ENCODE data around the gene ZNF324.
"Not testable (repeated sequence)": the region's sequence is repeated elsewhere in the genome, so short reads cannot be mapped to it uniquely, and the experiment has no call there.

ZNF324 gene

GRCh38 chr19:58473775-58474174 is 6.9 kb downstream of the ZNF324 start:
- DNase-seq, result no peak

GRCh38 chr19:58474291-58474996 is 7.6 kb downstream of the ZNF324 start:
- DNase-seq, result no peak

DNA sequence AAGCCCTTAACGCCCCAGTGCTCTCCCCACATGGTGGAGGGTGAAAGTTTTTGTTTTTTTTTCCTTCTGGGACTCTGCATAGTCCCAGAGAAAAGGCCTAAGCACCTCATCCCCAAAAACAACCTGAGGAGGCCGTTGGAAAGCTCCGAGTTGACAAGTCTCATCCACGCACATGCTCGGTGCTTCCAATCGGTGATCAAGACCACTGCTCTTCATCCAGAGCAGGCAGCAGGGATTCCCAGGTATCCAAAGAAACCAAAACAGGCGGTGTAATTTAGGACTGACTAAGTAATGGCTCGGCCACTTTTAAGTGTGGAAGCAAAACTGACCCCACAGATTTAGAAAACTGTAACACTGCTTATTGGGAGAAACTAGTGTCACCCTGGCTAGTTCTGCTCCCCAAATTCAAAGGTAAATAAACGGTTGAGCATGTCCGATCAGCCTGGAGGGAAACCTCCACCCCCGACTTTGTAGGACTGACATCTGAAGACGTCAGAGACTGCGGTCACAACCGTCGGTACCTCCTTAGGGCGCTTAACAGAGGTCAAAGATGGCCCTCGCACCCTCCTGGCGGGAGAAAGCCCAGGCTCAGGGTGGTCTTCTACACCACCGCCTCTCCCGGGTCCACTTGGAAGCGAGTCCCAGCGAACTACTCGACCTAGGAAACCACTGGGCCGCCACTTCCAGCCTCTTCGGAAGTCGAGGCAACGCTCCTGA is 8.3 kb downstream of the ZNF324 start:
- DNase-seq, result no peak

DNA sequence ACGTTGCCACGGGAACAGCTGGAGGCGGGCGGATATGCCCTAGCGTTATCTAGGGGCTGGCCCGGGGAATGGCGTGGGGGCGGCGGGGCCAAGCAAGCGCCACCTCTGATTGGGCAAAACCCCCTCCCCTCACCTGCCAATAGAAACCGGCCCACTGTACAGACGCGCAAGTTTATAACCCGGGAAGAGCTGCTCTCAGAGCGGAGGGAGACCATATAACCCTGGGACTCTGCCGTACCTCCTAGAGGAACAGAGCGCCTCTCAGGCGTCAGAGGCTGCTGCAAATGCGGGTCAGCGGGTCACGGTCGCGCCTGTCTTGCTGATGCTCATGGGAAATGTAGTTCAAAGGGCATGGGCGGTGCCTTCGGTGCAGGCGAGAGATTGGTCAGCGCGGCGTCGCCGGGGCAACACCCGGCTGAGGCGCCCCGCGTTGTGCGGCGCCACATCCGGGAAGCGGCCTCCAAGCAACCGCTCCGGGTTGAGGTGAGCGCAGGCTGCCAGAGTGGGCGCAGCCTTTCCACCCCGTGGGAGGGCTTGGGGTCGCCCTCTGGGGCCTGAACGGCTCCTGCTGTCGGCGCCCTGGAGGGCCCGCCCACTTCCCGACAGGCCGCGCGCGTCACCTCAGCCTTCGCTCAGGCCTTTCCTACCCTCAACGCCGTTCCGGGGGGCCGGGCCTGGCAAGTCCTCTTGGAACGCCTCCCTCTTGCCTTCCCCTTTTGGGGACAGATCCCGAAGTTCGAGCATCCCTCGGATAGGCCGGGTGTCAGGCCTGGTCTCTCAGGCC is 9.0 kb downstream of the ZNF324 start, which contains the start of gene ZNF446:
ZNF446 (plus strand) TSS at position 639 of the 784 bp plus-strand sequence. CDS start 867 bp downstream, outside the sequence.
- peak; percentile 95 for DNase-seq

GRCh38 chr19:58476498-58477015 is 9.7 kb downstream of the ZNF324 start:
- DNase-seq, result no peak

DNA sequence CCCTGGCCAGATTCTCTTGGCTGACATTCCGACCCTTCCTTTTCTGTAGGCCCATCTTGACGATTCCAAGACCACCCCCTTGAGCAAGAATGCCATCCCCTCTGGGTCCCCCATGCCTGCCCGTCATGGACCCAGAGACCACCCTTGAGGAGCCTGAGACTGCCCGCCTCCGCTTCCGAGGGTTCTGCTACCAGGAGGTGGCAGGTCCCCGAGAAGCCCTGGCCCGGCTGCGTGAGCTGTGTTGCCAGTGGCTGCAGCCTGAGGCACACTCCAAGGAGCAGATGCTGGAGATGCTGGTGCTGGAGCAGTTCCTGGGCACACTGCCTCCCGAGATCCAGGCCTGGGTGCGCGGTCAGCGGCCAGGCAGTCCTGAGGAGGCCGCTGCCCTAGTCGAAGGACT is 10.2 kb downstream of the ZNF324 start:
- no peak for DNase-seq

GRCh38 chr19:58477871-58478270 is 11.0 kb downstream of the ZNF324 start:
- no peak for DNase-seq

- no peak for DNase-seq
Measured at GRCh38 chr19:58479303-58479702, 12.4 kb downstream of the ZNF324 start.

- DNase-seq, result no peak
Measured at GRCh38 chr19:58479736-58480480, 13.0 kb downstream of the ZNF324 start.

DNA sequence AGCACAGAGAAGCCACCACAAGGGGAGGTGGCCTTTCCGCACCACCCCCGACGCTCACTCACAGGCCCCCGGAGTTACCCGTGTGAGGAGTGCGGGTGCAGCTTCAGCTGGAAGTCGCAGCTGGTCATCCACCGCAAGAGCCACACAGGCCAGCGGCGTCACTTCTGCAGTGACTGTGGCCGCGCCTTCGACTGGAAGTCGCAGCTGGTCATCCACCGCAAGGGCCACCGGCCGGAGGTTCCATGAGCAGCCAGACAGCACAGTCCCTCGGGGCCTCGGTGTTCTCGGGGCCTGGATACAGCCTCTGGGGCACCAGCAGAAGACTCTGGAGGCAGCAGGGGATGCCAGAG is 13.6 kb downstream of the ZNF324 start:
- no peak for DNase-seq

DNA sequence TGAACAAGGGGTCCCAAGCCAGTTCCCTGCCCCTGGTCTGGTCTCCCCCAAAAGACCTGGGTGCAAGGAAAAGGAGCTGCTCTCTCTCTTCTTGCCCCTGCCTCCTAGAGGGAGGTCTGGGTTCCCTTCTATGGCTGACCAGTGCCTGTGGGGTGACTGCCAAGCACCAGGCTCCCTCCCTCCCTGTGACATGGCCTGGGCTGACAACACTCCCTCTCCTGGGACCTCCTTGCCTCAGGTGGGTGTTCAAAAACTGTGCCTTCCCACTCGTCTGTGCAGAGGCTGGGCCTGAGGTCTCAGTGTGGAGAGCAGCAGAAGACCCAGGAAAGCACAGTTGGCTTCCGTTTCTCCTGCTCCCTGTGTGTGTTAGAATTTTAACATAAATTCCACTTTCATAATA is 14.0 kb downstream of the ZNF324 start:
- no peak for DNase-seq

DNA sequence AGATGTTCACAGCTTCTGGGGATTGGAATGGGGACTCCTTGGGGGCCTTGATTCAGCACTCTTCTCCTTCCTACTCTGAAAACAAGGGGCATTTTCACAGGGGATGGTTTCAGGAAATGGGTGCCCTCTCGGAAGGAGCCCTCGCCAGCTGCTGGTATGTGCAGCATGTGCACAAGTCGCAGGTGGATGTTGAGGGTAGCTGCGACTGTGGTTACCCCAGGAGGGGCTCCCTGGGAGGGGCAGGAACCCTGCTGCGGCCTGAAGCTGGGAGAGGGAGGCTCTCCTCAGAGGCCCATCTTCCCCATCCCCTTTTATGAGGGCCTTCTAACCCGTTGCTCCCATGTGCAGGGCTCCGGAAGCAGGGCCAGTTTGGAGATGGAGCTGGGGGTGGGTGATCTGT is 15.5 kb downstream of the ZNF324 start:
- DNase-seq, result no peak

DNA sequence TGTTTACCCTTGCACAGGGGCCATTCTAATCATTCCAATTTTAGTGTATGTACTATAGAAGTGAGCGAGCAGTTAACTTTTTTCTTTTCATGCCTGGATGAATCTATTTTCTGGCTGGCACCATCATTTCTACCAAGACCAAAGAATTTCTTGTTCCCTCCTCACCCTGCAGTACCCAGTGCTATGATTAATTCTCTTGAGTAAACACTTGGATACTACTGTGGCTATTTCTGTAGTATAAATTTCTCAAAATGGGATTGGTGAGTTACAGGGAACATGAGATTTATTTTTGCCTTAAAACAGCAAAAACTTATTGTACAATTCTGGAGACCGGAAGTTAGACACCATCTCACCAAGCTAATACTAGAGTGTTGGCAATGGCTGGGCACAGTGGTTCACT is 16.9 kb downstream of the ZNF324 start:
- DNase-seq, result no peak

- not testable (repeated sequence) for DNase-seq
Measured at GRCh38 chr19:58484349-58484748, 17.5 kb downstream of the ZNF324 start.

DNA sequence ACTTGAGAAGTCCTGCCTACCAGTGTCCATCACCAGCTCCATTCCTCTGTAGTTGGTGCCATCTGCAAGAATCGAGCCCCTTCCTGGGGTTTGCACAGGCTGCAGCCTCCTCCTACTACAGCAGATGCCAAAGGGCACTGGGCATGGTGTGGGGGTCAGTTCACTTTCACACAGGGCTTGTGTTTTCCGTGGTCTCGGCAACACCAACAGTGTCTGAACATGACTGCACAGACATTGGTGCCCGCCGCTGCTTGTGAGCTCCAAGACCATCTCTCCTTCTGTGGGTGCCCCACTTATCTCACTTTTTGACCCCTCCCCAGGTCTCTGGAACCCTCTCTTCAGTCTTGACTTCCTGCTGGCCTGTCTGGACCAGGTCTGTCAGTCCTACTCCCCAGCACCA is 24.5 kb downstream of the ZNF324 start:
- DNase-seq, result no peak

DNA sequence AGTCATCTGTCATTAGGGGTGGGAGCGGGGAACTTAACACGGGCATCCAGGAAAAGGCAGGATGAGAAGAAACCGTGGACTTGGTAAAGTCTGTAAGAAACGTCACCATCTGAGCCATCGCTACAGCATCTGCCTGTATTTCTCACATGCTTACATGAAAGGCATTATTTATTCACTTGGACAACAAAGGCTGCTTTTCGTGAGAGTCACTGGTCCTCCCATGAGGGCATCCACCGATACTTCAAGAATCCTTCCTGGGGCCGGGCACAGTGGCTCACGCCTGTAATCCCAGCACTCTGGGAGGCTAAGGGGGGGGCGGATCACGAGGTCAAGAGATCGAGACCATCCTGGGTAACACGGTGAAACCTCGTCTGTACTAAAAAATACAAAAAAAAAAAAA is 25.4 kb downstream of the ZNF324 start:
- no peak for DNase-seq

DNA sequence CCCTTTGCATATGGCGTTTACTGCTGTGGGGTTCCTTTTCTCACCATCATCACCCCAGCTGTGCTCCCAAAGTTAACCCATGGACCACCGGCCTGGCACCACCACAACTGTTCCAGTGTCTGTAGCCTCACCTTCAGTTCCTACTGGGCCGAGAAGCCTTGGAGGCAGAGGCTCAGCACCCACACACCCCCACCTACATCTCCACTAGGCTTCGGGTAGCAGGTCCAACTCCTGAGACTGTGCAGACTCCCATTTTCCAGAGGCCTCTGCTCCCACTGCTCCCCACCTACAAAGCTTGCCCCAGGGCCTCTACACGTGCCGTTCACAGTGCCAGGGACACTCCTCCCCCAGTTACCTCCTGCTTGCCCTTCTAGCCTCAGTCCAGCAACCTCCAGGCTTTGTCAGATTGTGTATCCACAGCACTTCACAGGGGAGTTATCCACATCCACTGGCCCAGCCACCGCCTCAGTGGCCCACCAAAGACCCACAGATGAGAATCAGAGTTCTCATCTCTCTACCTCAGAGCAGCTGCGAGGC is 30.8 kb downstream of the ZNF324 start:
- no peak for DNase-seq

GRCh38 chr19:58498316-58499020 is 31.6 kb downstream of the ZNF324 start:
- no peak for DNase-seq

- DNase-seq, result peak; percentile 95
Measured at GRCh38 chr19:58499021-58499927, 32.4 kb downstream of the ZNF324 start.

GRCh38 chr19:58500242-58500641 is 33.4 kb downstream of the ZNF324 start:
- no peak for DNase-seq
